HepG2 (cell line): Measurements from ENCODE around the gene HTRA3. TPM values are rescaled to one million over a fixed set of nuclear protein-coding genes. Genes with fewer than 3 reads are reported as not detected.
A peak's percentile ranks its signal among the peaks of the same experiment; 100 is the strongest.

Source experiments
- ATAC-seq: fragments of 200-7000 bp; cut with Tn5 transposase; 3 replicates; pipeline ENCODE4 v1.9.1; 2020; ENCODE audit warnings: mild to moderate bottlenecking, moderate library complexity
- BruUV-seq: library from RNA; stranded (reverse); fragments of 400-500 nt; replicated peaks from 2 replicates; lab custom pipeline; 2021; lab: Mats Ljungman, UMichigan
- CTCF ChIA-PET: fragments of 300-600 bp; formaldehyde crosslinking; extraction: SDS; loops from one replicate; lab custom pipeline; 2021; ENCODE audit warnings: low total read pairs, inconsistent platforms, low intra/inter-chr PET ratio; lab: Yijun Ruan, JAX
- POLR2A ChIA-PET: fragments of 350-600 bp; sonication (Branson Sonifier 250); formaldehyde crosslinking; loops from one replicate; lab custom pipeline; 2020; ENCODE audit warnings: antibody characterized with exemption, inconsistent platforms; lab: Yijun Ruan, JAX
- DNase-seq: peaks from one replicate; pipeline ENCODE4 v3.0.0-alpha.2; 2015; ENCODE audit warnings: low spot score
- FAIRE-seq: peaks from 3 replicates; lab custom pipeline; 2011; peaks lifted over from hg19 to GRCh38; lab: Jason Lieb, UNC
- H2AFZ ChIP-seq: one replicate; pipeline ENCODE4 v1.6.1; 2011; ENCODE audit warnings: low read length, inconsistent platforms
- H3K27ac ChIP-seq: fragments of 300-600 bp; 3 replicates; pipeline ENCODE4 v1.8.0; 2011; ENCODE audit warnings: mixed run types, mild to moderate bottlenecking, mixed read lengths, low read length, inconsistent platforms; ENCODE audit not compliant: insufficient read depth; ENCODE audit errors: extremely low read length
- H3K27me3 ChIP-seq, 2 experiments: fragments of 200-600 bp in 1 of 2; 2 replicates in 1 of 2; 3 replicates in 1 of 2; pipeline versions ENCODE4 v1.6.0 to v1.8.0; 2011; ENCODE audit warnings: low read length in 2 of 2, mild to moderate bottlenecking in 2 of 2, moderate library complexity in 2 of 2, inconsistent platforms in 1 of 2; ENCODE audit not compliant: insufficient read depth in 2 of 2, control insufficient read depth in 1 of 2
- H3K36me3 ChIP-seq, 2 experiments: fragments of 200-600 bp in 1 of 2; replicated peaks in 1 of 2; 2 replicates in 1 of 2; 3 replicates in 1 of 2; pipeline versions ENCODE4 v1.5.1 to v1.8.0; 2011; ENCODE audit warnings: low read length in 2 of 2, inconsistent platforms in 1 of 2; ENCODE audit not compliant: insufficient read depth in 2 of 2, control insufficient read depth in 1 of 2
- H3K4me1 ChIP-seq: 2 replicates; pipeline ENCODE4 v1.5.1; 2012; ENCODE audit warnings: low read length, inconsistent platforms; ENCODE audit not compliant: insufficient read depth
- H3K4me2 ChIP-seq: 2 replicates; pipeline ENCODE4 v1.6.0; 2011; ENCODE audit warnings: low read depth, low read length, inconsistent platforms
- H3K4me3 ChIP-seq, 3 experiments: fragments of 200-600 bp in 1 of 3; sonication (generic), shearing (Covaris generic) in 1 of 3; replicated peaks in 1 of 3; 2 replicates each; pipeline ENCODE4 v1.5.1; 2011 to 2016; ENCODE audit warnings: low read length in 3 of 3, inconsistent platforms in 2 of 3, low read depth in 2 of 3, mild to moderate bottlenecking in 2 of 3, control low read depth in 1 of 3, mixed read lengths in 1 of 3; ENCODE audit not compliant: insufficient read depth in 1 of 3
- H3K79me2 ChIP-seq: one replicate; pipeline ENCODE4 v1.6.1; 2011; ENCODE audit warnings: low read length, inconsistent platforms; ENCODE audit not compliant: insufficient read depth
- H3K9ac ChIP-seq: 2 replicates; pipeline ENCODE4 v1.6.0; 2011; ENCODE audit warnings: mild to moderate bottlenecking, low read depth, low read length, inconsistent platforms; ENCODE audit not compliant: insufficient read depth
- H3K9me3 ChIP-seq: 2 replicates; pipeline ENCODE4 v1.5.1; 2012; ENCODE audit warnings: mild to moderate bottlenecking, low read length
- H4K20me1 ChIP-seq: 2 replicates; pipeline ENCODE4 v1.6.0; 2011; ENCODE audit warnings: inconsistent platforms, mild to moderate bottlenecking, low read length, moderate library complexity; ENCODE audit not compliant: insufficient read depth
- ARNTL ChIP-seq: sonication (generic); formaldehyde crosslinking; IDR thresholded peaks from 2 replicates; pipeline ENCODE4 v1.4.0; 2020; ENCODE audit warnings: mild to moderate bottlenecking, missing genetic modification reagents
- CAMTA2 ChIP-seq: sonication (generic); formaldehyde crosslinking; IDR thresholded peaks from 2 replicates; pipeline ENCODE4 v1.4.0; 2020; ENCODE audit warnings: mild to moderate bottlenecking, missing genetic modification reagents, borderline replicate concordance
- CEBPB ChIP-seq: IDR thresholded peaks from 2 replicates; pipeline ENCODE4 v1.6.1; 2011; ENCODE audit warnings: low read depth, low read length, improper control_type of control experiment, borderline replicate concordance
- ISL2 ChIP-seq: sonication (generic); formaldehyde crosslinking; IDR thresholded peaks from 2 replicates; pipeline ENCODE4 v1.5.0; 2020; ENCODE audit warnings: missing genetic modification reagents
- SMC3 ChIP-seq: IDR thresholded peaks from 2 replicates; pipeline ENCODE4 v1.6.1; 2011; ENCODE audit warnings: low read length, improper control_type of control experiment
- STAG1 ChIP-seq: sonication (generic); formaldehyde crosslinking; IDR thresholded peaks from 2 replicates; pipeline ENCODE4 v1.4.0; 2020; ENCODE audit warnings: missing genetic modification reagents
- THAP11 ChIP-seq: IDR thresholded peaks from 2 replicates; pipeline ENCODE4 v1.6.1; 2016; ENCODE audit warnings: missing biosample characterization, missing genetic modification reagents
- ZC3H4 ChIP-seq: sonication (generic); formaldehyde crosslinking; IDR thresholded peaks from 2 replicates; pipeline ENCODE4 v1.4.0; 2020; ENCODE audit warnings: missing genetic modification reagents, borderline replicate concordance
- ZNF768 ChIP-seq: sonication (generic); formaldehyde crosslinking; IDR thresholded peaks from 2 replicates; pipeline ENCODE4 v1.4.0; 2020; ENCODE audit warnings: missing genetic modification reagents
- WGBS: methylation state at CpG from one replicate; pipeline ENCODE4 v1.1.6; 2017; ENCODE audit warnings: low lambda C conversion rate; 5-methylcytosine and 5-hydroxymethylcytosine counted together
- in situ Hi-C: cut with HindIII; loops from 2 replicates; pipeline ENCODE4 v1.10.0; 2017; ENCODE audit warnings: low pct_unique_long_range_greater_than_20kb; ENCODE audit not compliant: extremely low pct_ligation_motif_present
- intact Hi-C: fragments of 100-400 bp; cut with micrococcal nuclease; formaldehyde crosslinking; loops from one replicate; pipeline ENCODE4 v1.10.0; 2022; ENCODE audit not compliant: unreplicated experiment
- polyA plus RNA-seq, 8 experiments: library from polyadenylated mRNA; depleted of rRNA in 3 of 8; stranded (reverse) in 7 of 8; unstranded in 1 of 8; fragments of >200 nt; fragmentation: Illumina TruSeq in 4 of 8; extraction: Trizol in 4 of 8; gene quantifications; 2 replicates each; pipeline versions ENCODE4 v1.2.1 to v1.2.3, GENCODE V29; 2011 to 2016; ENCODE audit warnings: low read depth in 4 of 8, missing spikeins in 1 of 8, mixed read lengths in 1 of 8; ENCODE audit not compliant: insufficient read depth in 1 of 8
- total RNA-seq, 5 experiments: library from RNA; depleted of rRNA; stranded (reverse); fragments of >200 nt; fragmentation: Illumina TruSeq; extraction: Trizol; gene quantifications; 2 replicates each; pipeline ENCODE4 v1.2.3, GENCODE V29; 2016; ENCODE audit warnings: low read depth in 1 of 5
- TF ChIP-seq, protein P1 (sequence below): sonication (generic); formaldehyde crosslinking; IDR thresholded peaks from 2 replicates; pipeline ENCODE4 v1.5.0; 2020; ENCODE audit warnings: mild to moderate bottlenecking, missing genetic modification reagents, moderate library complexity

The HTRA3 gene
- total and polyA plus RNA-seq, 2 of the 13 experiments (the other 11 are each of a cell fraction or from before 2014, with no cell fraction given) = 0.17 TPM; not detected in 1

DNA sequence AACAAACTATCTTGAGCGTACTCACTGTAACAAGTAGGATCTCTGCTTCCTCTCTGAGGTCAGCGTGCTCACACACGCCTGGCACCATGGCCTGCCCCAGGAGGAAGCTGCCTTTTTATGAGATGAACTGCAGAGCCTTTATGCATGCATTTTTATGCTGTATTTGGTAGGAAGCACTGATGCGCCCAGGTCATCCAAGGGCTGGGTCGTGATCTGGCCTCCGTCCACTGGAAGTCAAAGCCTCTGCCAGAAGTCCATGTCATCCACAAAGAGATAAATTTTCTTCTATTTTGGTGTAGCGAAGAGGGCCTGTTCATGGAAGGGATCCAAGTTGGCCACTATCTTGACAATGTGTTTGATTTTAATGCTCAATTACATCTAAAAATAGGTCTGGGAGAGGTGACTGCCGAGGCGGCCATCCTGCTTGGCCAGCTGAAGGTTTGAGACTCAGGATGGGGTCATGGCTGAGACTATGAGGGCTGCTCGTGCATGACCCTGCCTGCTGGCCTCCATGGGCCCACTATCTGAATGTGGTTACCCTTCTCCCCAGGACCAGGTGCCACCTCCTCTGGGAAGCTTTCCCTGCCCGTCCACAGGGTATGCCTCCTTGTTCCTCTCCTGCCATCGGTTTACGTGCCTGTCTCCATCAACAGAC, 50.3 kb downstream of the HTRA3 start:
- TF ChIP-seq CAMTA2 (CRISPR knock-in tag) (no peak), CEBPB (no peak), THAP11 (CRISPR knock-in tag) (no peak)
- TF ChIP-seq, all 625 proteins: peak for 0
- no TSS peak for BruUV-seq
- H4K20me1 ChIP-seq = no peaks in the 10 kb centered on the region
- peaks cover 1 to 27% of the 10 kb centered on the region in 2 experiments; a peak in 4 of 5 replicates for H3K27me3 ChIP-seq
- no peaks in the 10 kb centered on the region for H3K36me3 ChIP-seq
- in situ Hi-C loops (no loop called here), intact Hi-C loops (loop anchor here (1.0 kb wide), 1 partner anchor 83 kb away; no protein-coding TSS in a partner anchor)
- H3K4me1 ChIP-seq = peaks cover 17% of the 10 kb centered on the region
- WGBS = 44% methylated on average over 12 of the region's 13 CpGs
- DNase-seq = no peak
- no peak overlapping the region for H2AFZ ChIP-seq
- H3K9me3 ChIP-seq = no peaks in the 10 kb centered on the region
- no peak for FAIRE-seq
- no peak overlapping the region for H3K27ac ChIP-seq
- no peaks in the 10 kb centered on the region for H3K79me2 ChIP-seq
- ChIA-PET CTCF (interaction anchor here (1.7 kb wide), 1 partner anchor 83 kb away, joined by 10 read pairs; no protein-coding TSS in a partner anchor), POLR2A (no interaction called here)
- no peak overlapping the region for H3K9ac ChIP-seq
- H3K4me2 ChIP-seq = no peak overlapping the region
- H3K4me3 ChIP-seq = no peak overlapping the region
- ATAC-seq = no peak

- POLR2A ChIA-PET = no interaction called here
- intact Hi-C loops = loop anchor here (1.0 kb wide), 1 partner anchor 83 kb away; no protein-coding TSS in a partner anchor
Observed at GRCh38 chr4:8320386-8320750, 50.8 kb downstream of the HTRA3 start.

More at GRCh38 chr4:8320386-8320750, 50.8 kb downstream of the HTRA3 start:
- no peak for FAIRE-seq
- no TSS peak for BruUV-seq
- H2AFZ ChIP-seq = no peak overlapping the region
- TF ChIP-seq ZC3H4 (no peak), STAG1 (peak; percentile 57), SMC3 (peak; percentile 59; the same call in 1 of the 2 replicates), ARNTL (CRISPR knock-in tag) (no peak), ZNF768 (CRISPR knock-in tag) (peak; percentile 61), ISL2 (CRISPR knock-in tag) (no peak)
- TF ChIP-seq, protein P1, sequence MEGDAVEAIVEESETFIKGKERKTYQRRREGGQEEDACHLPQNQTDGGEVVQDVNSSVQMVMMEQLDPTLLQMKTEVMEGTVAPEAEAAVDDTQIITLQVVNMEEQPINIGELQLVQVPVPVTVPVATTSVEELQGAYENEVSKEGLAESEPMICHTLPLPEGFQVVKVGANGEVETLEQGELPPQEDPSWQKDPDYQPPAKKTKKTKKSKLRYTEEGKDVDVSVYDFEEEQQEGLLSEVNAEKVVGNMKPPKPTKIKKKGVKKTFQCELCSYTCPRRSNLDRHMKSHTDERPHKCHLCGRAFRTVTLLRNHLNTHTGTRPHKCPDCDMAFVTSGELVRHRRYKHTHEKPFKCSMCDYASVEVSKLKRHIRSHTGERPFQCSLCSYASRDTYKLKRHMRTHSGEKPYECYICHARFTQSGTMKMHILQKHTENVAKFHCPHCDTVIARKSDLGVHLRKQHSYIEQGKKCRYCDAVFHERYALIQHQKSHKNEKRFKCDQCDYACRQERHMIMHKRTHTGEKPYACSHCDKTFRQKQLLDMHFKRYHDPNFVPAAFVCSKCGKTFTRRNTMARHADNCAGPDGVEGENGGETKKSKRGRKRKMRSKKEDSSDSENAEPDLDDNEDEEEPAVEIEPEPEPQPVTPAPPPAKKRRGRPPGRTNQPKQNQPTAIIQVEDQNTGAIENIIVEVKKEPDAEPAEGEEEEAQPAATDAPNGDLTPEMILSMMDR (CRISPR knock-in tag) = peak; percentile 65
- TF ChIP-seq, all 625 proteins: peak for 4
- CTCF ChIA-PET = interaction anchor here (1.7 kb wide), 1 partner anchor 82 kb away, joined by 10 read pairs; no protein-coding TSS in a partner anchor
- WGBS = 6% methylated on average over 2 of the region's 2 CpGs
- no peaks in the 10 kb centered on the region for H4K20me1 ChIP-seq
- H3K79me2 ChIP-seq = no peaks in the 10 kb centered on the region
- no peaks in the 10 kb centered on the region for H3K9me3 ChIP-seq
- peaks cover 1 to 24% of the 10 kb centered on the region in 2 experiments; a peak in 4 of 5 replicates for H3K27me3 ChIP-seq
- in situ Hi-C loops = no loop called here
- no peak overlapping the region for H3K27ac ChIP-seq
- DNase-seq (peak; percentile 18), ATAC-seq (peak; percentile 50)
- H3K4me1 ChIP-seq = peaks cover 13% of the 10 kb centered on the region
- no peaks in the 10 kb centered on the region for H3K36me3 ChIP-seq
- no peak overlapping the region for H3K4me2 ChIP-seq
- H3K4me3 ChIP-seq = no peak overlapping the region
- H3K9ac ChIP-seq = no peak overlapping the region
